Astrocyte (in vitro differentiated cells and primary cell): ENCODE data around the gene NUSAP1.

Experiments used
- CTCF ChIP-seq: IDR thresholded peaks from 2 replicates; pipeline ENCODE4 v1.5.1; 2011; ENCODE audit warnings: low read depth, mild to moderate bottlenecking, inconsistent platforms, low read length, moderate library complexity; ENCODE audit not compliant: insufficient read depth
- EZH2 ChIP-seq: IDR thresholded peaks from 2 replicates; pipeline ENCODE4 v1.6.1; 2012; ENCODE audit warnings: mild to moderate bottlenecking, low read length, inconsistent platforms; ENCODE audit not compliant: insufficient read depth

GRCh38 chr15:41331281-41331680 is 1.4 kb upstream of the NUSAP1 start:
- TF ChIP-seq CTCF = no peak
- no peak for TF ChIP-seq EZH2
